H4 (cell line): ENCODE data around the gene HTR3C. TPM values are rescaled to one million over a fixed set of nuclear protein-coding genes. Genes with fewer than 3 reads are reported as not detected.
A peak's percentile ranks its signal among the peaks of the same experiment; 100 is the strongest.
"Not testable (repeated sequence)": the region's sequence is repeated elsewhere in the genome, so short reads cannot be mapped to it uniquely, and the experiment has no call there.

Source experiments
- DNase-seq: peaks from one replicate; pipeline ENCODE4 v3.0.0-alpha.2; 2015; ENCODE audit warnings: low spot score
- total RNA-seq: library from RNA; depleted of rRNA; stranded (reverse); fragments of >200 nt; shearing (Covaris generic); gene quantifications from 2 replicates; pipeline ENCODE4 v1.2.3, GENCODE V29; 2014; rRNA removed

HTR3C gene, protein sequence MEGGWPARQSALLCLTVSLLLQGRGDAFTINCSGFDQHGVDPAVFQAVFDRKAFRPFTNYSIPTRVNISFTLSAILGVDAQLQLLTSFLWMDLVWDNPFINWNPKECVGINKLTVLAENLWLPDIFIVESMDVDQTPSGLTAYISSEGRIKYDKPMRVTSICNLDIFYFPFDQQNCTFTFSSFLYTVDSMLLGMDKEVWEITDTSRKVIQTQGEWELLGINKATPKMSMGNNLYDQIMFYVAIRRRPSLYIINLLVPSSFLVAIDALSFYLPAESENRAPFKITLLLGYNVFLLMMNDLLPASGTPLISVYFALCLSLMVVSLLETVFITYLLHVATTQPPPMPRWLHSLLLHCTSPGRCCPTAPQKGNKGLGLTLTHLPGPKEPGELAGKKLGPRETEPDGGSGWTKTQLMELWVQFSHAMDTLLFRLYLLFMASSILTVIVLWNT
- total RNA-seq = not detected in 2 replicates

DNA sequence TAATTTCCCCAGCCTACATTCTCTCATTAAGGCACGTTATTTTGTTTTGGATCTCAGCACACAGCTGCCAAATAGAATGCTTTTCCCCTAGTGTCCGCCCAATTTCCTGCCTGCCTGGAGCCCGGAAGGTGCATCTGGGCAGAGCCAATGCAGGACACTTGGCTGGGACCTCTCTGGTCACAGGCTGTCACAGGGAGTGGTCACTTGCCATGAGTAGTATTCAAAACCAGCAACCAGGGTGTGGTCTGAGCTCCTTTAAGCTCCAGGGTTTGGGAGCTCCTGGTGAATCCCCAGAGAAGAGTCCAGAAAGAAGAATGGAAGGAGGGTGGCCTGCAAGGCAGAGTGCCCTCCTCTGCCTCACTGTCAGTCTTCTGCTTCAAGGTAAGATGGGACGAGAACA lies at the start of gene HTR3C:
Gene HTR3C, plus strand, starts transcription at position 281 of the 400 bp plus-strand sequence. Its CDS starts 34 bp downstream, at position 315.
- DNase-seq = no peak

DNA sequence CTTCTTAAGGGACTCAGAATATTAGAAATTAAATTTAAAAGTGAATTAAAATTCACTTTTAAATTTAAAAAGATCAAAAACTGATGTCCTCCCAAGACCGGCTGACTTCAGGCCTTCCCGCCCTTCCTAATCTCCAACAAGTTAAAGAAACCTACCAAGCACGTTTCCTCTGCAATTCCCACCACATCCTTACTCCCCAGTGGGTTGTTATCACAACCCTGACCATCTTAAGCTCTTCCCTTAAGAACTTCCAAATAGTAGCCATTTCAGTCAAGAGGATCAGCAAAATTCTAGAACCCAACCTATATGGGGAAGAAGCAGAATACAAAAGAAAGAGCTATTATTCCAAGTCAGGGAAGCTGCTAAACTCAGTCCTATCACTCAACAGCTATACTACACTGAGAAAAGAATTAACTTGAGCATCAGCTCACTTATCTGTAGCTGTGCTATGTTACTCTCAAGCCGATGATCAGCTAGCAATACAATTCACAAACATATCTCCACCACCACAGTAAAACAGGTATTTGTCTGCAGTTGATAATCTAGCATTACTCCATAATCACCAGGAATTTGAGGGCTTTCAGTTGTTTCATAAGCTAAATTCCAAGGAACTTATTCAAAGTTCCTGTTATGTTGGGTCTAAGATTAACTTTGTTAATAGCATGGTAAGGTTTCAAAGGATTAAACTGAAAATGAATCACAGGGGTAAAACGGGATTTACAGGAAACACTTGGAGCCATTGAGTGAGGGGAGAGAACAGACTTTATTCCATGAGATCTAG lies 49.5 kb upstream of the HTR3C start:
- no peak for DNase-seq

DNA sequence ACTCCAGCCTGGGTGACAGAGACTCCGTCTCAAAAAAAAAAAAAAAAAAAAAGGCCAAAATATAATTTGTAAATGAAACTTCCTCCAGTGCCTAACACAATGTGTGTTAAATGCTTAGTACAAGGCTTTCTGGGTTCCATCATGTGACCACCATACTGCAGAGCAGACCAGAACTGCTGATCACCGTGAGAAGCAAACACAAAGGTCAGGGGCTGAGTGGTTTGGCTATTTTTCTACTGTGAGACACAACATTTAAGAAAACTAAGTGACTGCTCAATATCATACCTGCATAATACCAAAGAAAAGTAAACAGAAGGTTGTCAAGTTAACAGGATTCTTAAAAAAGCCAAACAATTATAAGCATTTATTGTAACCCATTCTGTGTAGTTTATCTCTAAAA lies 48.4 kb upstream of the HTR3C start:
- no peak for DNase-seq

DNA sequence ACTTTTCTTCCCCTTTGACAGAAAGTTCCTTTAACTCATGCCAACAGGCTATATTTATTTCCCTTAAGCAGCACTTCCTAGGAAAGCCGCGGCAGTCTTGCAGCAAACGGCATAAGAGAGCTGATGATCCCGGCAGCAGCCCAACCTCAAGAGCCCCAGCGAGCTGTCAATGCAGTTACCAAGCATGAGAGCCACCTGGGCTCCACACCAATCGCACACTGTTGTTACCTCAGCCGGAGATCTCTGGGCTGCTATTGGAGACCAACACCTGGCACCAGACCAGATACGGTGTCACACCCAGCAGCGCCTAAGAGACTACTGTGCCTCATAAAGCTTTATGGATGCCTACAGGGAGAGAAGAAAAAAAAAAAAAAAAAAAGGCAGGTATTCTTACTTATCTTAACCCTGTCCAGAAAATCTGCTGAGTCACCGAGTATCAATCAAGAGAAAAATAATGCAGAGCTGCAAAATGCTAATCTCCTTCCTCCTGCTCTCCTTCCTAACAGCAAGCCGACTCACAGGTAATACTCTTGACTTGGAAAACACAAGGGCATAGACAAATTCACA lies 46.8 kb upstream of the HTR3C start:
- DNase-seq = peak; percentile 80

DNA sequence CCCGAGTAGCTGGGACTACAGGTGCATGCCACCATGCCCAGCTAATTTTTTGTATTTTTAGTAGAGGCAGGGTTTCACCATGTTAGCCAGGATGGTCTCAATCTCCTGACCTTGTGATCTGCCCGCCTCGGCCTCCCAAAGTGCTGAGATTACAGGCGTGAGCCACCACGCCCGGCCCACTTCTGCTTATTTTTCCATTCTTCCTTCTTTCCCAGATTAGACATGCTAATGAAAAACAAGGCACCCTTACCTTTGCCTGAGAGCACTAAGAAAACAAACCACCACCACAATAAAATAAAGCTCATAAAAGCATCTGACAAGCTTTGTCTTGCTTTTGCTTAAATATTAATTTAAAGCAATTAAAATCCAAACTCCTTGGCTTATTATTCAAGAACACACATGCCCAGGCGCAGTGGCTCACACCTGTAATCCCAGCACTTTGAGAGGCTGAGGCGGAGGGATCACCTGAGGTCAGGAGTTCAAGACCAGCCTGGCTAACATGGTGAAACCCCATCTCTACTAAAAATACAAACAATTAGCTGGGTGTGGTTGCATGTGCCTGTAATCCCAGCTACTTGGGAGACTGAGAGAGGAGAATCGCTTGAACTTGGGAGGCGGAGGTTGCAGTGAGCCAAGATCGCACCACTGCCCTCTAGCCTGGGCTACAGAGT lies 45.6 kb upstream of the HTR3C start:
- DNase-seq = not testable (repeated sequence)

DNA sequence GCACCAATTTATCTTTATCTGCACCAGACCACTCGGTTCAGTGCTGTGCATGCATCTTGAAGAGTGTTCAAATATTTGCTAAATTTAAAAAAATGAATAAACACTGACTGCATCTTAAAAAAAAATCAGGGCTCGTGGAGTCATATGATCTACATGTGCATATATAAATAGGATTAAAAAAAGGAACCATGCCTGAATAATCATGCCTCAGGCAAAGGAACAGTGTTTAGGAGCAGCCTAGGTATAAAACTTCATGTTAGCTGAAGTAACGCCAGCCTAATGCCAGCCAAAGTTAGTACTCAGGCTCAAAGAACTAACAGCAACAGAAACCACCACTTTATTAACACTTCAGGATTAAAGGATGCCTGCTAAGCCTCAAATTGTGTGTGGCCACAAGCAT lies 44.7 kb upstream of the HTR3C start:
- DNase-seq = no peak

DNA sequence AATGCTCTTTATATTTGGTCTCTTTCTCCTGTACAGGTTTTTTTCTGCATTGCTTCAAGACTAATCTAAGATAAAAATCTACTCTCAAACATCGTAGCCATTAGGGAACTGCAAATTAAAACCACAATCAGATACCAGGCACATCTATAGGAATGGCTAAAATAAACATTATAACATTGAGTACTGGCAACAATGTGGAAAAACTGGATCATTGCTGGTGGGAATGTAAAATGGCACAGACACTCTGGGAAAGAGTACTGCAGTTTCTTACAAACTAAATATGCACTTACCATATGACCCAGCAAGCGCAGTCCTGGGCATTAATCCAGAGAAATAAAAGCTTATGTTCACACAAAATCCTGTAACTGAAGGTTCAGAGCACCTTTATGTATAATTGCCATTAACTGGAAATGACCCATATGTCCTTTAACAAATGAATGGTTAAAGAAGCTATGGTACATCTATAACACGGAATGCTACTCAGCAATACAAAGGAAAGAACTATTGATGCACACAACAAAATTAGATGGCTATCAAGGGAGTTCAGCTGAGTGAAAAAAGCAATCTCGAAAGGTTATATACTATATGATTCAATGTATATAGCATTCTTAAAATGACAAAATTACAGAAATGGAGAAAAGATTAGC lies 41.5 kb upstream of the HTR3C start:
- no peak for DNase-seq

DNA sequence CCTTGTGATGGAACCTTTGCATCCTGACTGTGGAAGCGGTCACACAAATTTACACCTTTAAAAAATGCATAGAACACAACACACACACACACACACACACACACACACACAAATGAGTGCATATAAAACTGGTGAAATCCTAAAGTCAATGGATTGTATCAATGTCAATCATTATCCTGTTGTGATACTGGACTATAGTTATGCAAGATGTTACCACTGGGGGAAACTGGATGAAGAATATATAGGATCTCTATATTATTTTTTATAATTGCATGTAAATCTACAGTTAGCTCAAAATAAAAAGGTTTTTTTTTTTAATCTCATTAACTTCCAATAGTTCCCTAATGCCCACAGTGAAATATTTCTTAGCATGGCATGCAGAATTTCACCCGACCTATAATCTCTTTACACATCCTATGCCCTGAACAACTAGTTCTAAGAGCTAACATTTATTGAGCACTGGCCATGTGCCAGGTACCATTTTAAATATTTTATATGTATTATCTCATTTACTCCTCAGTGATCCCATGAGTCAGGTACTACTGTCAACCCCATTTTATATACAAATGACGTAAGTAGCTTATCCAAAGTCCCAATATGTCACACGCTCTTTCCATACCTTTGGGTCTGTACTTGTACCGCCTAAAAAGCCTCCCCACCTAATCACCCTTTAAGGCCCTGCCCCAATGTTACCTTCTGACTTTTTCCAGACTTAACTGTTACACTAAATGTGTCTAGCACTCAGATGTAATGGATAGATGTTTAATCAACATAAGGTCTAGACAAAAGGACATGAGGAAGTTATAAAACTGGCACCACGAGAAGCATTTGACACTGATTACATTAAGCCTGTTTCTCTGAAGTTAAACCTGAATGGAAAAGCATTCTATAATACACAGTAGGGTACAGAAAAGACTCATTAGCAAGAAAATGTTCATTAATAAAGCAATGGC lies 40.6 kb upstream of the HTR3C start:
- DNase-seq = no peak

DNA sequence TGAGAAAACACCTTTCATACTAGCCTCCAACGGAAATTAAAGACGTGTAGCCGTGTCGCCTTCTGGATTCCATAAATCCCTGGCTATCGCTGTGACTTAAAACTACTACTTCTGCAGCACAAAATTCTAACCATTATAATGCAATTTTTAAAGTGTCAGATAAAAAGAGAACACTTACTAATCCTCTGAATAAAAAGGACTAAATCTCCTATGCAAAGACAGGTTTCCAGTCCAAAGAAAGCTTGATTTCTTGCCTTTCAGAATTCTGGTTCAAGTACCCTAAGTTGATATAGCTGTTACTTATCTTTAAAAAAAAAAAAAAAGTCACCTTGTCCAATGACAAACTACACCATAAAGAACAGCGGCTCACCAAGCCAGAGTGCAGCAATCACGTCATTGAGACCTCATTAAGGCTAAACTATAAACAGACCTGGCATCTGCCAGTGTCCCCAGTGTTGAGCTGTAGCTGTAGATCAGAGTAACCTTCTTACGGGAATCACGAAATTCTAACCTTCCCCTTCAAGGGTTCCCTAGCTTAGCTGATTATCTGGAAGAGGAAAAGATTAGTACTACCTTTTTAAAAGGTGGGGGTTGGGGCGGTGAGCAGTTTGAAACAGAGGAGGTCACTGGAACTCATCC lies 37.3 kb upstream of the HTR3C start:
- DNase-seq = peak; percentile 47

DNA sequence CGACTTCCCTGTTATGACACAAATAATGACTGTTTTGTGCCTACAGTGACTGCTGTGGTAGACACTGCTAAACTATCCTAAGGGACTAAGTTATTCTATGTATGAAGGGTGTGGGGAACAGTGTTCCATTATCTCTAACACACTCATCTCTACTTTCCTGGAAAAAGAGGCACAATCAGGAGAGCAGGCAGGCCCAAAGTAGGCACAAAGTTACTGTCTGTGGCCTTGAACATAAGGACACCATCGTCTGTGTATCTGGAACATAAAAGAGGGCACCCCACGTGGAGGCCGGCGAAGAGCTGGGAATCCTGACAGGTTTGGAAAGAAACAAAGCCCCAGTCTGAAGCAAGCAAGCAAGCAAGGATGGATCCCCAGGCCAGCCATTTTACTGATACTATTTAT lies 36.7 kb upstream of the HTR3C start:
- no peak for DNase-seq

DNA sequence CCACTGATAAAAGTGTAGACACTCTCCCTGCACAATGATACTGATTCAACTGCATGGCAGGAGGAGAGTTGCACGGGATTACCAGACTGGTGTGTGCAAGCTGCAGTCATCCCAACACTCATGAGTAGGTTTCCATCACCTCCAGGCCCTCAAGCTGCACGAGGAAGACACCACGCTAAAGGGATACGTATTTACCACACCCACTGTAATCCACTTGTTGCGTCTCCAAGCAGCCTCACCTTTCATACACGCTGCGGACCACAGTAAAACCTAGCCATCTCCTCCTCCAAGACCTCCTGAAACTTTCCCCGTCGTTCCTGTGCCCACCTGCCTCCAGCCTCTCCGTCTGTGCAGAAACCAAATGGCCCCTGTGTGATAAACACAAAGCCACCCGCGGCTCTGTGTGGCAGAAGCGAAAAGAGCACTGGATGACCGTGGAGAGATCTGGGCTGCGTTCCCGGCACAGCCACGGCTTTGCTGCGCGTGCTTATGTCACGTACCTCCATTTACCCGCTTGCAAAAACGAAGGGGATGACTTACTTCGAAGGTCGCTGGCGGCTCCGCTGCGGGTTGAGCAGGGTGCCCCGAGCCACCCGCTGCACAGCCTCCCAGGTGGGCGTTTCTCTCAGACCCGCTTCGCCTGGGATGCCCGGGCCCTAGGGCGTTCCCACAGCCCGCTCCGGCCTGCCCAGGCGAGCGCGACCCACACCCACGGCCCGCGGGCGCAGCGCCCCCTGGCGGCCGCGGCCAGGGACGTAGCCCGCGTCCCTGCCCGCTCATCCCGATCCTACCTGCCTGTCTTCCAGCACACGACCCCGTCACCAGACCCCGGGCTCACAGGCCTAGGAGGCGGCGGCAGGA lies 35.8 kb upstream of the HTR3C start:
- peak; percentile 20 for DNase-seq

DNA sequence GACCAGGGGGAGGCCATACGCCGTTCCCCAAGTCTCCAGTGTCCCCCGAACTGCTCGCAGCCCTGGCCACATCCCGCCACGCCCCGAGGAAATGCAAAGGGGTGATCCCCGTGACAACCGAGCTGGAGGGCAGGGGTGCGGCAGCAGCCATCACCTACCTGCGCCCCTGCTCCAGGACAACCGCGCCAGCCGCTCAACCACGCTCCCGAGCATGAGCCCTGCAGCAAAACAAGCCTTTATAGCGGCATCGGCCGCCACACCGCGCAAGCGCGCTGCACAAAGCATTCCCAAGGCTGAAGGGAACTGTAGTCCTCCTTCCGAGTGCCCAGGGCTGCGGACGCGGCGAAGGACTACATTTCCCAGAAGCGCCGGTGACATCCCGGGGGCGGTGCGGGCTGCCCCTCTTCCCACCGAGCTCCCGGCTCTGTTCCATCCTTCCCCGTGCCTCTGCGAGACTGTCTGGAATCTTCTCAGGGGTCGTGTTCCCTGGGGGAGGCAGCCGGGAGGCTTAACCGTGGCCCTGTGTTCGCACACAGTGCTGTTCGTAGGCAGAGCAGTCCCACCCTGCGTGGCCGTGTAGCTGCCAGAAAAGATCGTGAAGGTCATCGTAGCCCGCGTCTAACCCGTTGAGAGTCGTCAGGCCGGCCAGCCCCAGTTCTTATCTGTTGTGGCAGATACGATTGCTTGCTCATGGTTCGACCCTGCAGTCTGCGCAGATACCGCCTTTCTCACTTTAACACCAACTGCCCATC lies 35.0 kb upstream of the HTR3C start, which contains the start of gene ABCC5:
Gene ABCC5, minus strand, starts transcription at position 213 of the 752 bp plus-strand sequence. CDS start 3,492 bp downstream, outside the sequence.
- DNase-seq = peak; percentile 93

DNA sequence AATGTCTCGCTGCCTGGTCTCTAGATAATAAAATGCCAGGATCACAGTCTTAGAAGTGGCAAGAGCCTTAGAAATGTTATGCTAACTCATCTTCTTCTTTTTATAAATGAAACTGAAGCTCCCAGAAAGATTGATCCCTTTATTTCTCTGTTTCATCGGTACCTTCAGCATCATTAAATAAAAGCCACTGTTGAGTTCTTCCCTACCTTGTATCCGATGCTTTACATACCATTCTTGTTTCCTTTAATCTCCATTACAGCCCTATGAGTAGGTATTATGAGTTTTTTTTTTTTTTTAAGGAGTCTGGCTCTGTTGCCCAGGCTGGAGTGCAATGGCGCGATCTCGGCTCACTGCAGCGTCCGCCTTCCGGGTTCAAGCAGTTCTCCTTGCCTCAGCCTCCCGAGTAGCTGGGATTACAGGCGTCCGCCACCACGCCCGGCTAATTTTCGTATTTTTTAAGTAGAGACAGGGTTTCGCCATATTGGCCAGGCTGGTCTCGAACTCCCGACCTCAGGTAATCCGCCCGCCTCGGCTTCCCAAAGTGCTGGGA lies 34.3 kb upstream of the HTR3C start:
- no peak for DNase-seq

DNA sequence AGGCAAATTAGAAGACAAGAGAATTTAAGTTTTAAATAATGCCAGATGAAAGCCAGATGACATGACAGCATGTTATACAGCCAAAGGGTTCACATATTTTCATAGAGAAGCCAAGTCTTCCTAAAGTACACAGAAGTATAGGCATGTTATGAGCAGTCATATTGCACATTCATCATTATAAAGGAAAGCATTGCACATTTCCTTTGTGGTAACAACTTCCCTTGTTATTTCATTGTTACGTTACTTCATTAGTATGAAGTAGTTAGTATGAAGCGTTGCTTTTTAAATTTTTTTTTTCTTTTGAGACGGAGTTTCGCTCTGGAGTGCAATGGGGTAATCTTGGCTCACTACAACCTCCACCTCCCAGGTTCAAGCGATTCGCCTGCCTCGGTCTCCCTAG lies 30.5 kb upstream of the HTR3C start:
- DNase-seq = no peak

DNA sequence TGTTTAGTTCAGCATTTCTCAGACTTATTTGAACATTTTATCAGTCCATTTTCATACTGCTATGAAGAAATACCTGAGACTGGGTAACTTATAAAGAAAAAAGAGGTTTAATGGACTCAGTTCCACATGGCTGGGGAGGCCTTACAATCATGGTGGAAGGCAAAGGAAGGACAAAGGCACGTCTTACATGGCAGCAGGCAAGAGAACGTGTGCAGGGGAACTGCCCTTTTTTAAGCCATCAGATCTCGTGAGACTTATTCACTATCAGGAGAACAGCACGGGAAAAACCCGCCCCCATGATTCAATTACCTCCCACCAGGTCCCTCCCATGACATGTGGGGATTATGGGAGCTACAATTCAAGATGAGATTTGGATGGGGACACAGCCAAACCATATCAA lies 27.6 kb upstream of the HTR3C start:
- not testable (repeated sequence) for DNase-seq

DNA sequence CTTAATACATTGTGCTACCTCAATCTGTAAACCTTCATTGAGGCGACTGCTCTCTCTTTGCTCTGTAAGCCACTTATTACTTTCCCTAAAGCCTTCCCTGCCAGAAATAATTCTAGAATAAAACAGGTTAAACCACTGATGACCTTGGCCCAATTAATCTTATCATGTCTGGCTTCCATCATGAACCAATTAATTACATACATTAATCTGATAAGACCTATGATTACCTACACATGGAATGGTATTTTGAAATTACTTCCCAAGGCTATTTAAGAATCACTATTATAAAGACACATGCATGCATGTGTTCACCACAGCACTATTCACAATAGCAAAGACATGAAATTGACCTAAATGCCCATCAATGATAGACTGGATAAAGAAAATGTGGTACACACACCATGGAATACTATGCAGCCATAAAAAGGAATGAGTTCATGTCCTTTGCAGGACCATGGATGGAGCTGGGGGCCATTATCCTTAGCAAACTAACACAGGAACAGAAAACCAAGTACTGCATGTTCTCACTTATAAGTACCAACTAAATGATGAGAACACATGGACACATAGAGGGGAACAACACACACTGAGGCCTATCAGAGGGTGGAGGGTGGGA lies 24.5 kb upstream of the HTR3C start:
- not testable (repeated sequence) for DNase-seq

DNA sequence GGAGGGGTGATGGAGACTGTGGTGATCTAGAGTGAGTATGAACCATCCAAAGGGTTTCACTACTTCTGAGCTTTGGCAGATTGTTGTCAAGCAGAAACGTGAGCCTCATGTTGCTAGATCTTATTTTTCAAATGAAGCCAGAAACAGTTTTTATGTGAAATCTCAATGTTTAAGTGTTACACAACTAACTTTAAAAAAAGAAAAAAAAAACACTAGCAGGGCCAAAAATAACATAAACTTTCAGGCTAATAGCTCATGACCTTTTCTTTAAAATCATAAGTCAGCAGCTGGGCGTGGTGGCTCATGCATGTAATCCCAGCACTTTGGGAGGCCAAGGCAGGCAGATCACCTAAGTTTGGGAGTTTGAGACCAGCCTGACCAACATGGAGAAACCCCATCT lies 23.4 kb upstream of the HTR3C start:
- DNase-seq = no peak
